Thyroid gland (tissue), 4 donors: ENCODE results near the gene FGD5. TPM values are rescaled to one million over a fixed set of nuclear protein-coding genes. Genes with fewer than 3 reads are reported as not detected.

Source experiments
- DNase-seq, 2 donors: peaks; one replicate each; pipeline ENCODE4 v3.0.0-alpha.2; 2019
- H3K27ac ChIP-seq, 3 donors: fragments of 200-600 bp; sonication (generic); 1 replicate in 2 of 3; 2 replicates in 1 of 3; pipeline ENCODE4 v1.5.1; 2016 to 2019; ENCODE audit warnings: mild to moderate bottlenecking in 1 of 3, moderate library complexity in 1 of 3
- H3K27me3 ChIP-seq: fragments of 200-600 bp; sonication (generic); one replicate; pipeline ENCODE4 v1.5.1; 2019
- H3K36me3 ChIP-seq, 2 donors: fragments of 200-600 bp; sonication (generic); one replicate each; pipeline ENCODE4 v1.5.1; 2016 to 2019
- H3K4me1 ChIP-seq, 2 donors: fragments of 200-600 bp; sonication (generic); one replicate each; pipeline ENCODE4 v1.5.1; 2017 to 2019
- H3K4me3 ChIP-seq, 3 donors: fragments of 200-600 bp; sonication (generic); replicated peaks in 1 of 3; 1 replicate in 2 of 3; 2 replicates in 1 of 3; pipeline ENCODE4 v1.5.1; 2016; ENCODE audit warnings: mild to moderate bottlenecking in 1 of 3
- H3K9me3 ChIP-seq: fragments of 200-600 bp; sonication (generic); one replicate; pipeline ENCODE4 v1.5.1; 2017
- CTCF ChIP-seq, 6 experiments: fragments of 200-600 bp in 3 of 6; fragments of 450-650 bp in 3 of 6; sonication (generic) in 3 of 6; IDR thresholded peaks; one replicate each; pipeline ENCODE4 v1.5.1; 2016 to 2019; ENCODE audit warnings: antibody characterized with exemption in 6 of 6, mild to moderate bottlenecking in 2 of 6, inconsistent platforms in 1 of 6, moderate library complexity in 1 of 6
- POLR2A ChIP-seq, 2 donors: fragments of 450-650 bp; IDR thresholded peaks; one replicate each; pipeline ENCODE4 v1.6.1; 2017; ENCODE audit warnings: antibody characterized with exemption in 2 of 2, mild to moderate bottlenecking in 2 of 2, moderate library complexity in 1 of 2
- WGBS, 2 donors: methylation state at CpG; one replicate each; pipeline ENCODE4 v1.1.5; 2017; 5-methylcytosine and 5-hydroxymethylcytosine counted together
- intact Hi-C: fragments of 100-400 bp; cut with DNase I; formaldehyde crosslinking; loops from one replicate; pipeline ENCODE4 v1.15.1; 2023
- total RNA-seq, 4 donors: library from RNA; depleted of rRNA; stranded (reverse); fragments of >200 nt; gene quantifications; one replicate each; pipeline ENCODE4 v1.2.3, GENCODE V29; 2016

Gene FGD5
- total RNA-seq, 4 donors from 2014 or later: 13.0 to 29.3 (median 17.4) TPM

- no peaks in the 10 kb centered on the region for H3K36me3 ChIP-seq
- no peak overlapping the region for H3K27ac ChIP-seq
- no peak for TF ChIP-seq CTCF (IDR thresholded peaks at IDR 0.05)
- no peak for TF ChIP-seq POLR2A (IDR thresholded peaks at IDR 0.05)
- no peak overlapping the region for H3K4me3 ChIP-seq
- DNase-seq: no peak
- H3K9me3 ChIP-seq: no peaks in the 10 kb centered on the region
- intact Hi-C loops: loop anchor here (5.0 to 10.0 kb wide), 3 partner anchors 130 to 1027 kb away; no protein-coding TSS in a partner anchor
- H3K4me1 ChIP-seq: peaks cover 0 to 4% of the 10 kb centered on the region in 2 donors
- 84 to 94% methylated on average over 16 to 19 of the region's 21 CpGs for WGBS, 2 donors
- no peaks in the 10 kb centered on the region for H3K27me3 ChIP-seq
These were observed 103.3 kb downstream of the FGD5 start for GRCh38 chr3:14921811-14922705.

- no peak overlapping the region for H3K27ac ChIP-seq
- H3K36me3 ChIP-seq: no peaks in the 10 kb centered on the region
- TF ChIP-seq POLR2A (IDR thresholded peaks at IDR 0.05) (no peak), CTCF (IDR thresholded peaks at IDR 0.05) (no peak)
- no peak overlapping the region for H3K4me3 ChIP-seq
- intact Hi-C loops: loop anchor here (5.0 to 10.0 kb wide), 3 partner anchors 131 to 1028 kb away; no protein-coding TSS in a partner anchor
- no peaks in the 10 kb centered on the region for H3K9me3 ChIP-seq
- WGBS, 2 donors: 76 to 77% methylated on average over 13 of the region's 13 CpGs
- H3K27me3 ChIP-seq: no peaks in the 10 kb centered on the region
- DNase-seq: no peak
- H3K4me1 ChIP-seq: peaks cover 0 to 4% of the 10 kb centered on the region in 2 donors
These were observed 104.1 kb downstream of the FGD5 start for GRCh38 chr3:14922863-14923262.

- 72 to 80% methylated on average over 4 to 5 of the region's 6 CpGs for WGBS, 2 donors
- intact Hi-C loops: loop anchor here (5.0 to 10.0 kb wide), 3 partner anchors 131 to 1029 kb away; no protein-coding TSS in a partner anchor
- Histone ChIP-seq H3K27ac (no peak overlapping the region), H3K4me1 (peaks cover 0 to 4% of the 10 kb centered on the region in 2 donors), H3K4me3 (no peak overlapping the region), H3K27me3 (no peaks in the 10 kb centered on the region), H3K9me3 (no peaks in the 10 kb centered on the region), H3K36me3 (no peaks in the 10 kb centered on the region)
- no peak for DNase-seq
- TF ChIP-seq CTCF (IDR thresholded peaks at IDR 0.05) (no peak), POLR2A (IDR thresholded peaks at IDR 0.05) (no peak)
These were observed 104.7 kb downstream of the FGD5 start for GRCh38 chr3:14923476-14923875.

- Histone ChIP-seq H3K9me3 (no peaks in the 10 kb centered on the region), H3K27me3 (no peaks in the 10 kb centered on the region), H3K4me1 (peaks cover 0 to 4% of the 10 kb centered on the region in 2 donors), H3K4me3 (no peak overlapping the region), H3K27ac (no peak overlapping the region), H3K36me3 (no peaks in the 10 kb centered on the region)
- intact Hi-C loops: loop anchor here (10.0 kb wide), 2 partner anchors 129 to 1031 kb away; no protein-coding TSS in a partner anchor
- peak in 5 of 6 experiments; percentile 15 to 75 (median 62) for TF ChIP-seq CTCF (IDR thresholded peaks at IDR 0.05)
- TF ChIP-seq POLR2A (IDR thresholded peaks at IDR 0.05): no peak
- DNase-seq: peak; percentile 19 to 58
- WGBS, 2 donors: 58 to 60% methylated on average over 9 of the region's 9 CpGs
These were observed 107.2 kb downstream of the FGD5 start for GRCh38 chr3:14925729-14926591.
